K562 (cell line): ENCODE results near the gene OTX2. TPM values are rescaled to one million over a fixed set of nuclear protein-coding genes. Genes with fewer than 3 reads are reported as not detected.

Source experiments
- ATAC-seq: fragments of 200-7000 bp; cut with Tn5 transposase; 3 replicates; pipeline ENCODE4 v1.9.1; 2020; ENCODE audit warnings: moderate library complexity
- BruUV-seq: library from RNA; stranded (reverse); fragments of 400-500 nt; replicated peaks from 2 replicates; lab custom pipeline; 2021; lab: Mats Ljungman, UMichigan
- CTCF ChIA-PET: fragments of 300-600 bp; formaldehyde crosslinking; extraction: SDS; loops from one replicate; lab custom pipeline; 2021; ENCODE audit warnings: low intra/inter-chr PET ratio; lab: Yijun Ruan, JAX
- POLR2A ChIA-PET: fragments of 300-600, 350-650 bp; sonication (Branson Sonifier 250); formaldehyde crosslinking; extraction: SDS; loops from one replicate; lab custom pipeline; 2021; ENCODE audit warnings: antibody characterized with exemption, inconsistent platforms; lab: Yijun Ruan, JAX
- DNase-seq, 4 experiments: peaks; one replicate each; pipeline versions ENCODE4 v3.0.0 to v3.0.0-alpha.2; 2011 to 2018; ENCODE audit warnings: low spot score in 3 of 4, mixed read lengths in 3 of 4; ENCODE audit errors: extremely low read depth in 1 of 4
- FAIRE-seq: peaks from 2 replicates; lab custom pipeline; 2011; peaks lifted over from hg19 to GRCh38; lab: Jason Lieb, UNC
- H2AFZ ChIP-seq: 2 replicates; pipeline ENCODE4 v1.6.0; 2011; ENCODE audit warnings: low read depth, low read length, control low read depth, inconsistent platforms
- H3K27ac ChIP-seq: fragments of 200-600 bp; 3 replicates; pipeline ENCODE4 v1.8.0; 2011; ENCODE audit warnings: low read depth, mild to moderate bottlenecking, control low read depth, inconsistent platforms, low read length, moderate library complexity, mixed read lengths; ENCODE audit errors: extremely low read depth
- H3K27me3 ChIP-seq, 2 experiments: fragments of 300-600 bp in 1 of 2; 2 replicates in 1 of 2; 3 replicates in 1 of 2; pipeline versions ENCODE4 v1.6.0 to v1.8.0; 2011; ENCODE audit warnings: inconsistent platforms in 2 of 2, low read length in 2 of 2, mild to moderate bottlenecking in 1 of 2, mixed read lengths in 1 of 2, moderate library complexity in 1 of 2; ENCODE audit not compliant: control insufficient read depth in 2 of 2, insufficient read depth in 2 of 2
- H3K36me3 ChIP-seq: fragments of 300-600 bp; 3 replicates; pipeline ENCODE4 v1.8.0; 2011; ENCODE audit warnings: mild to moderate bottlenecking, low read length, inconsistent platforms; ENCODE audit not compliant: control insufficient read depth, insufficient read depth
- H3K4me1 ChIP-seq, 2 experiments: fragments of 200-600 bp in 1 of 2; replicated peaks in 1 of 2; 2 replicates in 1 of 2; 3 replicates in 1 of 2; pipeline versions ENCODE4 v1.5.1 to v1.8.0; 2011; ENCODE audit warnings: inconsistent platforms in 2 of 2, low read length in 2 of 2, mild to moderate bottlenecking in 1 of 2, mixed read lengths in 1 of 2, moderate library complexity in 1 of 2; ENCODE audit not compliant: control insufficient read depth in 2 of 2, insufficient read depth in 2 of 2
- H3K4me2 ChIP-seq: 2 replicates; pipeline ENCODE4 v1.6.1; 2011; ENCODE audit warnings: low read length, control low read depth, inconsistent platforms, mixed read lengths; ENCODE audit not compliant: insufficient read depth
- H3K4me3 ChIP-seq: fragments of 200-600 bp; sonication (generic), shearing (Covaris generic); 2 replicates; pipeline ENCODE4 v1.5.1; 2016; ENCODE audit warnings: control low read depth, inconsistent platforms
- H3K79me2 ChIP-seq: fragments of 200-600 bp; 3 replicates; pipeline ENCODE4 v1.8.0; 2011; ENCODE audit warnings: low read length, inconsistent platforms; ENCODE audit not compliant: control insufficient read depth, insufficient read depth
- H3K9ac ChIP-seq, 2 experiments: 2 replicates each; pipeline versions ENCODE4 v1.6.0 to v1.6.1; 2011; ENCODE audit warnings: low read depth in 2 of 2, low read length in 2 of 2, control low read depth in 1 of 2, inconsistent platforms in 1 of 2, mild to moderate bottlenecking in 1 of 2, mixed read lengths in 1 of 2; ENCODE audit not compliant: insufficient read depth in 1 of 2
- H3K9me1 ChIP-seq: one replicate; pipeline ENCODE4 v1.6.0; 2011; ENCODE audit warnings: inconsistent platforms, mild to moderate bottlenecking, low read length, moderate library complexity; ENCODE audit not compliant: control insufficient read depth, insufficient read depth
- H3K9me3 ChIP-seq: replicated peaks from 2 replicates; pipeline ENCODE4 v1.5.1; 2011; ENCODE audit warnings: low read depth, low read length, inconsistent platforms; ENCODE audit not compliant: control insufficient read depth, insufficient read depth
- H4K20me1 ChIP-seq: replicated peaks from 2 replicates; pipeline ENCODE4 v1.6.1; 2011; ENCODE audit warnings: low read length, inconsistent platforms, mixed read lengths; ENCODE audit not compliant: control insufficient read depth, insufficient read depth
- ATF2 ChIP-seq: sonication (generic); formaldehyde crosslinking; IDR thresholded peaks from 2 replicates; pipeline ENCODE4 v1.8.1; 2022; ENCODE audit warnings: missing genetic modification reagents
- DMBX1 ChIP-seq: fragments of 250-450 bp; sonication (Bioruptor Pico); IDR thresholded peaks from 2 replicates; pipeline ENCODE4 v1.8.0; 2022; ENCODE audit warnings: inconsistent platforms, mild to moderate bottlenecking, moderate library complexity, borderline replicate concordance
- FOXK1 ChIP-seq: sonication (generic); formaldehyde crosslinking; IDR thresholded peaks from 2 replicates; pipeline ENCODE4 v1.8.0; 2022; ENCODE audit warnings: missing genetic modification reagents, mild to moderate bottlenecking, borderline replicate concordance
- JUN ChIP-seq, 2 experiments: sonication (generic) in 1 of 2; formaldehyde crosslinking in 1 of 2; IDR thresholded peaks; 2 replicates each; pipeline versions ENCODE4 v1.6.1 to v1.8.0; 2012 to 2022; ENCODE audit warnings: borderline replicate concordance in 2 of 2, mild to moderate bottlenecking in 2 of 2, improper control_type of control experiment in 1 of 2, low read depth in 1 of 2, low read length in 1 of 2, missing genetic modification reagents in 1 of 2
- NFYB ChIP-seq: IDR thresholded peaks from 2 replicates; pipeline ENCODE4 v1.6.1; 2011; ENCODE audit warnings: mild to moderate bottlenecking, moderate library complexity; ENCODE audit not compliant: insufficient read length; ENCODE audit errors: extremely low read depth
- SLC30A9 ChIP-seq: fragments of 250-450 bp; sonication (Bioruptor Pico); IDR thresholded peaks from 2 replicates; pipeline ENCODE4 v1.8.0; 2022; ENCODE audit warnings: mild to moderate bottlenecking, moderate library complexity
- THRAP3 ChIP-seq: fragments of 450-650 bp; IDR thresholded peaks from 2 replicates; pipeline ENCODE4 v1.6.1; 2016; ENCODE audit warnings: mild to moderate bottlenecking, inconsistent platforms, borderline replicate concordance
- ZFP1 ChIP-seq: fragments of 450-650 bp; formaldehyde crosslinking; IDR thresholded peaks from 2 replicates; pipeline ENCODE4 v1.4.0; 2020; ENCODE audit warnings: mild to moderate bottlenecking, mixed read lengths
- ZNF830 ChIP-seq: fragments of 250-450 bp; sonication (Bioruptor Pico); IDR thresholded peaks from 2 replicates; pipeline ENCODE4 v1.5.0; 2021; ENCODE audit warnings: mild to moderate bottlenecking
- WGBS: fragments of 100-300 bp; shearing (Covaris generic); methylation state at CpG from one replicate; pipeline ENCODE4 v1.1.6; 2016; ENCODE audit warnings: low coverage, mixed read lengths; ENCODE audit not compliant: insufficient coverage; ENCODE audit errors: missing lambda C conversion rate; 5-methylcytosine and 5-hydroxymethylcytosine counted together
- in situ Hi-C: fragments of 300-500 bp; cut with MboI; formaldehyde crosslinking; loops from 4 replicates; pipeline ENCODE4 v1.15.0; 2018; ENCODE audit warnings: inconsistent platforms, mixed read lengths
- intact Hi-C: fragments of 100-400 bp; cut with micrococcal nuclease; formaldehyde crosslinking; loops from 2 replicates; pipeline ENCODE4 v1.14.2; 2022
- polyA plus RNA-seq, 8 experiments: library from polyadenylated mRNA; depleted of rRNA in 4 of 8; stranded (reverse) in 5 of 8; unstranded in 3 of 8; fragments of >200 nt; fragmentation: Nextera tagmentation in 2 of 8; fragmentation: Illumina TruSeq in 1 of 8; extraction: Ambion mirVana in 2 of 8; extraction: Trizol in 1 of 8; gene quantifications; 2 replicates each; pipeline versions ENCODE4 v1.2.1 to v1.2.3, GENCODE V29; 2011 to 2014; ENCODE audit warnings: inconsistent platforms in 1 of 8, missing spikeins in 1 of 8
- total RNA-seq, 7 experiments: library from RNA; depleted of rRNA in 6 of 7; stranded (reverse); fragments of >200 nt in 6 of 7; fragmentation: Illumina TruSeq in 2 of 7; extraction: Trizol in 2 of 7; gene quantifications; 2 replicates each; pipeline versions ENCODE4 v1.2.1 to v1.2.3, GENCODE V29; 2011 to 2021; ENCODE audit warnings: low replicate concordance in 1 of 7
- TF ChIP-seq, protein P1 (sequence below): fragments of 450-650 bp; IDR thresholded peaks from one replicate; pipeline ENCODE4 v1.6.1; 2018; ENCODE audit warnings: mild to moderate bottlenecking, moderate library complexity; ENCODE audit not compliant: partially characterized antibody
- TF ChIP-seq, protein P2 (sequence below), 2 experiments: fragments of 250-450 bp in 1 of 2; fragments of 450-650 bp in 1 of 2; sonication (Bioruptor Pico) in 1 of 2; IDR thresholded peaks; 2 replicates each; pipeline versions ENCODE4 v1.6.1 to v1.8.0; 2016 to 2021; ENCODE audit warnings: mild to moderate bottlenecking in 2 of 2, moderate library complexity in 2 of 2, missing compliant biosample characterization in 1 of 2, missing genetic modification characterization in 1 of 2

OTX2 gene
- total and polyA plus RNA-seq, 9 of the 15 experiments (the other 6 are each of a cell fraction or from before 2014, with no cell fraction given), result not detected

DNA sequence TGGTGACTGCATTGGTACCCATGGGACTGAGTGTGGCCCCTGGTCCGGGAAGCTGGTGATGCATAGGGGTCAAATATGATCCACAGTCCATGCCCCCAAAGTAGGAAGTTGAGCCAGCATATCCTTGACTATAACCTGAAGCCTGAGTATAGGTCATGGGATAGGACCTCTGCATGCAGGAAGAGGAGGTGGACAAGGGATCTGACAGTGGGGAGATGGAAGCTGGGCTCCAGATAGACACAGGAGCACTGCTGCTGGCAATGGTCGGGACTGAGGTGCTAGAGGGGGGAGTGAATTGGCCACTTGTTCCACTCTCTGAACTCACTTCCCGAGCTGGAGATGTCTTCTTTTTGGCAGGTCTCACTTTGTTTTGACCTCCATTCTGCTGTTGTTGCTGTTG is 8.4 kb downstream of the OTX2 start:
- in situ Hi-C loops (no loop called here), intact Hi-C loops (no loop called here)
- no peaks in the 10 kb centered on the region for H3K9me1 ChIP-seq
- no peaks in the 10 kb centered on the region for H3K36me3 ChIP-seq
- BruUV-seq, result no TSS peak
- DNase-seq (no peak), ATAC-seq (no peak), FAIRE-seq (no peak)
- H3K27me3 ChIP-seq, result peaks cover 10 to 45% of the 10 kb centered on the region in 2 experiments; a peak in 4 of 5 replicates
- no peak overlapping the region for H3K9ac ChIP-seq
- H3K79me2 ChIP-seq, result no peaks in the 10 kb centered on the region
- no peaks in the 10 kb centered on the region for H3K9me3 ChIP-seq
- TF ChIP-seq SLC30A9 (no peak), ZNF830 (CRISPR knock-in tag) (peak; percentile 72; the same call in 1 of the 2 replicates)
- no peak overlapping the region for H3K4me2 ChIP-seq
- H3K27ac ChIP-seq, result no peak overlapping the region
- CTCF ChIA-PET, result no interaction called here
- WGBS, result 0% methylated on average over 3 of the region's 3 CpGs
- POLR2A ChIA-PET, result no interaction called here
- no peak overlapping the region for H2AFZ ChIP-seq
- H3K4me1 ChIP-seq, result peaks cover 0 to 13% of the 10 kb centered on the region in 2 experiments; a peak in 1 of 5 replicates
- no peaks in the 10 kb centered on the region for H4K20me1 ChIP-seq
- no peak overlapping the region for H3K4me3 ChIP-seq

GRCh38 chr14:56799343-56799645 is 11.0 kb downstream of the OTX2 start:
- H4K20me1 ChIP-seq, result no peaks in the 10 kb centered on the region
- ATAC-seq (no peak), FAIRE-seq (no peak), DNase-seq (no peak)
- peaks cover 9 to 49% of the 10 kb centered on the region in 2 experiments; a peak in 4 of 5 replicates for H3K27me3 ChIP-seq
- 4% methylated on average over 4 of the region's 5 CpGs for WGBS
- peaks cover 0 to 23% of the 10 kb centered on the region in 2 experiments; a peak in 2 of 5 replicates for H3K4me1 ChIP-seq
- no peaks in the 10 kb centered on the region for H3K79me2 ChIP-seq
- POLR2A ChIA-PET, result no interaction called here
- no peak overlapping the region for H3K4me3 ChIP-seq
- no peak overlapping the region for H3K9ac ChIP-seq
- H3K36me3 ChIP-seq, result no peaks in the 10 kb centered on the region
- no TSS peak for BruUV-seq
- in situ Hi-C loops (no loop called here), intact Hi-C loops (no loop called here)
- H3K27ac ChIP-seq, result no peak overlapping the region
- no peaks in the 10 kb centered on the region for H3K9me1 ChIP-seq
- no peak overlapping the region for H3K4me2 ChIP-seq
- CTCF ChIA-PET, result no interaction called here
- no peak overlapping the region for H2AFZ ChIP-seq
- no peaks in the 10 kb centered on the region for H3K9me3 ChIP-seq
- TF ChIP-seq ZFP1 (CRISPR knock-in tag) (no peak), NFYB (no peak), FOXK1 (CRISPR knock-in tag) (no peak), THRAP3 (no peak), JUN (IDR thresholded peaks at IDR 0.05; ENCODE audit: borderline replicate concordance, low read depth, low read length) (no peak), JUN (CRISPR knock-in tag; IDR thresholded peaks at IDR 0.05; ENCODE audit: borderline replicate concordance) (no peak), ATF2 (no peak), DMBX1 (CRISPR knock-in tag) (no peak)
- TF ChIP-seq, protein P1, sequence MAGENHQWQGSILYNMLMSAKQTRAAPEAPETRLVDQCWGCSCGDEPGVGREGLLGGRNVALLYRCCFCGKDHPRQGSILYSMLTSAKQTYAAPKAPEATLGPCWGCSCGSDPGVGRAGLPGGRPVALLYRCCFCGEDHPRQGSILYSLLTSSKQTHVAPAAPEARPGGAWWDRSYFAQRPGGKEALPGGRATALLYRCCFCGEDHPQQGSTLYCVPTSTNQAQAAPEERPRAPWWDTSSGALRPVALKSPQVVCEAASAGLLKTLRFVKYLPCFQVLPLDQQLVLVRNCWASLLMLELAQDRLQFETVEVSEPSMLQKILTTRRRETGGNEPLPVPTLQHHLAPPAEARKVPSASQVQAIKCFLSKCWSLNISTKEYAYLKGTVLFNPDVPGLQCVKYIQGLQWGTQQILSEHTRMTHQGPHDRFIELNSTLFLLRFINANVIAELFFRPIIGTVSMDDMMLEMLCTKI, result no peak
- TF ChIP-seq, protein P2, sequence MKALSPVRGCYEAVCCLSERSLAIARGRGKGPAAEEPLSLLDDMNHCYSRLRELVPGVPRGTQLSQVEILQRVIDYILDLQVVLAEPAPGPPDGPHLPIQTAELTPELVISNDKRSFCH (CRISPR knock-in tag; IDR thresholded peaks at IDR 0.05), result no peak
- TF ChIP-seq, protein P2 (tag; IDR thresholded peaks at IDR 0.05), result no peak
